ENCODE measurements around the gene STK35.

DNA sequence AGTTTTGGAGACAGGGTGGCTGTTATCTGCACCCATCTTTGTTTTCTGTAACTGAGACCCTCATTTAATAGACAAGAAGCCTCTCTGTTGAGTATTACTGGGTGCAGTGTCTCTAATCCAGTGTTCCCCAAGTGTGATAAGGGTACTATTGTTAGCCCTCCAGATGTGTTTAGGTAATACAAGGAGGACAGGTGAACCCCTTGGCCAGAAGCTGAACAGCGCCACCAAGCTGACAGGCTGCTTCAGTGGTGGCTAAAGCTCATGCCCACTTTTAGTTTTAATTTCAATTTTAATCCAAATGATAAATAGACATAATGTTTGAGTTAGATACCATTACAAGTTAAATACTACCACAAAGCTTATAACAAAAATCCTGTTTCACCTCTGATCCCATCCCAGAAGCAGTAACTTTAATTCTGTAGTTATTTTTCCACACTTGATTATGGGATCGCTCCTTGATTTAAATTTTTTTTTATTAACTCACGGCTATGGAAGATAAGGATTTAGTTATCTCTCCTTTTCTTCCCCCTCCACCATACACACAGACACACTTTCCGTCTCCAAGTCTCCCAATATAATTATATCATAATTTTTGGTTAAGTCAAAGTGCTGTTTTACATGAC is 8.4 kb upstream of the STK35 start:
- no peak for TF ChIP-seq EZH2 (IDR thresholded peaks at IDR 0.05; ENCODE audit: low read depth, unreplicated experiment)
- TF ChIP-seq REST (IDR thresholded peaks at IDR 0.05; ENCODE audit: unreplicated experiment): no peak
- TF ChIP-seq EZH2phosphoT487 (IDR thresholded peaks at IDR 0.05; ENCODE audit: unreplicated experiment): no peak
- TF ChIP-seq, protein P1, sequence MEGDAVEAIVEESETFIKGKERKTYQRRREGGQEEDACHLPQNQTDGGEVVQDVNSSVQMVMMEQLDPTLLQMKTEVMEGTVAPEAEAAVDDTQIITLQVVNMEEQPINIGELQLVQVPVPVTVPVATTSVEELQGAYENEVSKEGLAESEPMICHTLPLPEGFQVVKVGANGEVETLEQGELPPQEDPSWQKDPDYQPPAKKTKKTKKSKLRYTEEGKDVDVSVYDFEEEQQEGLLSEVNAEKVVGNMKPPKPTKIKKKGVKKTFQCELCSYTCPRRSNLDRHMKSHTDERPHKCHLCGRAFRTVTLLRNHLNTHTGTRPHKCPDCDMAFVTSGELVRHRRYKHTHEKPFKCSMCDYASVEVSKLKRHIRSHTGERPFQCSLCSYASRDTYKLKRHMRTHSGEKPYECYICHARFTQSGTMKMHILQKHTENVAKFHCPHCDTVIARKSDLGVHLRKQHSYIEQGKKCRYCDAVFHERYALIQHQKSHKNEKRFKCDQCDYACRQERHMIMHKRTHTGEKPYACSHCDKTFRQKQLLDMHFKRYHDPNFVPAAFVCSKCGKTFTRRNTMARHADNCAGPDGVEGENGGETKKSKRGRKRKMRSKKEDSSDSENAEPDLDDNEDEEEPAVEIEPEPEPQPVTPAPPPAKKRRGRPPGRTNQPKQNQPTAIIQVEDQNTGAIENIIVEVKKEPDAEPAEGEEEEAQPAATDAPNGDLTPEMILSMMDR (conservative IDR thresholded peaks at IDR 0.05; ENCODE audit: low read depth in 2 of 2): peak; percentile 91 to 96
- no peak for TF ChIP-seq POLR2AphosphoS5 (IDR thresholded peaks at IDR 0.05; ENCODE audit: low read depth)
- no peak for TF ChIP-seq ETS1 (IDR thresholded peaks at IDR 0.05)
